BE2C (cell line): ENCODE results near the gene CFAP100.

Experiments
- DNase-seq: peaks from one replicate; pipeline ENCODE4 v3.0.0-alpha.2; 2020
- H3K27me3 ChIP-seq: fragments of 250-450 bp; sonication (Bioruptor Pico); 2 replicates; pipeline ENCODE4 v1.5.1; 2020; ENCODE audit warnings: mild to moderate bottlenecking
- H3K36me3 ChIP-seq: fragments of 250-450 bp; sonication (Bioruptor Pico); 2 replicates; pipeline ENCODE4 v1.5.1; 2020; ENCODE audit warnings: mild to moderate bottlenecking
- H3K4me1 ChIP-seq: fragments of 250-450 bp; sonication (Bioruptor Pico); 2 replicates; pipeline ENCODE4 v1.5.1; 2020
- H3K4me3 ChIP-seq: 2 replicates; pipeline ENCODE4 v1.5.1; 2011; ENCODE audit warnings: low read depth, low read length
- H3K9me3 ChIP-seq: fragments of 250-450 bp; sonication (Bioruptor Pico); 2 replicates; pipeline ENCODE4 v1.5.1; 2020
- TF ChIP-seq, protein P1 (sequence below): IDR thresholded peaks from 2 replicates; pipeline ENCODE4 v1.5.1; 2012; ENCODE audit warnings: mild to moderate bottlenecking, low read depth, low read length

CFAP100 gene

DNA sequence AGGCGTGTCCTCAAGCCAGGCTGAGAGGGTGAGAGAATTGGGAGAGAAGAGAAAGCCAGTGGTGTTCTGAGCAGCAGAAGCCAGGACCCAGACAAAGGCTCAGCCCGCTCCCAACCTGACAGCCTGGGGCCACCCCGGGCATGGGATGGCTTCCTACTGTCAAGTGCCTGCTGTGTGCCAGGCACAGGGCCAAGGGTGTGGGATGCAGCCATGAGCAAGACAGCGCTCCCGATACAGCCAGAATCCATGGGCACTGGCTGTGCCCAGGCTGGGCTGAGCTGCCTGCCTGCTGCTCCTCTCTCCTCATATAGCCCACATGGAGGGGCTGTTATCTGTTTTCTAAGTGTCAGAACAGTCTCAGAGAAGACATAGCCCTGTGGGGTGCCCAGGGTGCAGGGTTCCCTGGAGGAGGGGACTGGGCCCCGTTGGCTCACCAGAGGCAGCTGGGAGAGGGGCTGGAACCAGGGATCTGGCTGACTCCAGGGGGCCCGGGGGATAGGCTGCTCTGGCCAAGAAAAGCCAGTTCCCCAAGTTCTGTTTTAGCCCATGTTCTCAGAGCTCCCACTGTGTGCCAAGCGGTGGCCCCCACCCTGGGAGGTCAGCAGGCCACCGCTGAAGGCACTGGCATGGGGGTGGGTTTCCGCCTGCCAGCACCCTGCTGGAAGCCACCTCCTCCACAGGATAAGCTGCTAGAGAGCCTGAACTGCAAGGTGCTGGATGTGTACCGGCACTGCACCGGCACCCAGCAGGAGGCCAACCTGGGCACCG is 39.0 kb downstream of the CFAP100 start:
- H3K27me3 ChIP-seq: no peaks in the 10 kb centered on the region
- no peaks in the 10 kb centered on the region for H3K36me3 ChIP-seq
- TF ChIP-seq, protein P1, sequence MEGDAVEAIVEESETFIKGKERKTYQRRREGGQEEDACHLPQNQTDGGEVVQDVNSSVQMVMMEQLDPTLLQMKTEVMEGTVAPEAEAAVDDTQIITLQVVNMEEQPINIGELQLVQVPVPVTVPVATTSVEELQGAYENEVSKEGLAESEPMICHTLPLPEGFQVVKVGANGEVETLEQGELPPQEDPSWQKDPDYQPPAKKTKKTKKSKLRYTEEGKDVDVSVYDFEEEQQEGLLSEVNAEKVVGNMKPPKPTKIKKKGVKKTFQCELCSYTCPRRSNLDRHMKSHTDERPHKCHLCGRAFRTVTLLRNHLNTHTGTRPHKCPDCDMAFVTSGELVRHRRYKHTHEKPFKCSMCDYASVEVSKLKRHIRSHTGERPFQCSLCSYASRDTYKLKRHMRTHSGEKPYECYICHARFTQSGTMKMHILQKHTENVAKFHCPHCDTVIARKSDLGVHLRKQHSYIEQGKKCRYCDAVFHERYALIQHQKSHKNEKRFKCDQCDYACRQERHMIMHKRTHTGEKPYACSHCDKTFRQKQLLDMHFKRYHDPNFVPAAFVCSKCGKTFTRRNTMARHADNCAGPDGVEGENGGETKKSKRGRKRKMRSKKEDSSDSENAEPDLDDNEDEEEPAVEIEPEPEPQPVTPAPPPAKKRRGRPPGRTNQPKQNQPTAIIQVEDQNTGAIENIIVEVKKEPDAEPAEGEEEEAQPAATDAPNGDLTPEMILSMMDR: no peak
- H3K4me1 ChIP-seq: no peaks in the 10 kb centered on the region
- H3K9me3 ChIP-seq: no peaks in the 10 kb centered on the region
- no peak overlapping the region for H3K4me3 ChIP-seq
- DNase-seq: no peak

DNA sequence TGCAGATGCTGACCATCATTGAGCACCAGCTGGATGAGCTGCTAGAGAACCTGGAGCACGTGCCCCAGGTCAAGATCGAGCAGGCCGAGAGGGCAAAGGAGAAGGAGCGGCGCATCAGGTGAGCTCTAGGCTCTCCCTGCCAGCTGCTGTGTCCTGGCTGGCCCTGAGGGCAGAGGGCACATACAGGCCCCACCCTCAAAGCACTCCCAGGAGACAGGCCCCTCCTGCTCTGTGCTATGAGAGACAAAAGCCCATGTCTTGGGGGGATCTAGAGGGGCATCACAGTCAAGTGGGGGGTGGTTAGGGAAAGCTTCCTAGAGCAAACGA is 39.5 kb downstream of the CFAP100 start:
- TF ChIP-seq, protein P1: no peak
- H3K4me1 ChIP-seq: no peaks in the 10 kb centered on the region
- no peaks in the 10 kb centered on the region for H3K27me3 ChIP-seq

DNA sequence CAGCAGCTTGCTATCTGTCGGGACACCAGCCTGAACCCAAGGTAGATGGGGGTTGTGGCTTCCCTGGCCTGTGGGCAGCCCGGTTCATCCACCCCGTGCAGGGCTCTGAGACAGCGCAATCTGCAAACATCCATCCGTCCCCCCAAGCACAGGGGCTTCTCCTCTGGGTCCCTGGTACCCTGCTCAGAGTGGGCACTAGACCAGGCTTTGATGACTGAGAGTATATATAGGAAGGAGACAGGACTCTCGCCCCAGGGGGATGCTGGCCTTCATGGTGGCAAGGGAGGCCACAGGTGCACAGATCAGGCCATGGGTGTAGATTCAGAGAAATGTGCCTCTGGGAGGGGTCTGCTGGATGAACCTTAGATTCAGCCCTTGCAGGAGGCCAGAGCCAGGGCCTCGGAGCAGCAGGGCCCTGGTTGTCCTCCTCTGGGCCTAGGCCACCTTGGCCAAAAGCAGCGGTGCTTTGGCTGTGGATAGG is 40.3 kb downstream of the CFAP100 start:
- no peaks in the 10 kb centered on the region for H3K4me1 ChIP-seq
- H3K36me3 ChIP-seq: no peaks in the 10 kb centered on the region
- no peaks in the 10 kb centered on the region for H3K27me3 ChIP-seq
- H3K9me3 ChIP-seq: no peaks in the 10 kb centered on the region
- TF ChIP-seq, protein P1: no peak
- no peak for DNase-seq
- no peak overlapping the region for H3K4me3 ChIP-seq

More for the DNA sequence above, 39.5 kb downstream of the CFAP100 start:
- no peaks in the 10 kb centered on the region for H3K9me3 ChIP-seq
- no peaks in the 10 kb centered on the region for H3K36me3 ChIP-seq
- no peak overlapping the region for H3K4me3 ChIP-seq
- DNase-seq: no peak

DNA sequence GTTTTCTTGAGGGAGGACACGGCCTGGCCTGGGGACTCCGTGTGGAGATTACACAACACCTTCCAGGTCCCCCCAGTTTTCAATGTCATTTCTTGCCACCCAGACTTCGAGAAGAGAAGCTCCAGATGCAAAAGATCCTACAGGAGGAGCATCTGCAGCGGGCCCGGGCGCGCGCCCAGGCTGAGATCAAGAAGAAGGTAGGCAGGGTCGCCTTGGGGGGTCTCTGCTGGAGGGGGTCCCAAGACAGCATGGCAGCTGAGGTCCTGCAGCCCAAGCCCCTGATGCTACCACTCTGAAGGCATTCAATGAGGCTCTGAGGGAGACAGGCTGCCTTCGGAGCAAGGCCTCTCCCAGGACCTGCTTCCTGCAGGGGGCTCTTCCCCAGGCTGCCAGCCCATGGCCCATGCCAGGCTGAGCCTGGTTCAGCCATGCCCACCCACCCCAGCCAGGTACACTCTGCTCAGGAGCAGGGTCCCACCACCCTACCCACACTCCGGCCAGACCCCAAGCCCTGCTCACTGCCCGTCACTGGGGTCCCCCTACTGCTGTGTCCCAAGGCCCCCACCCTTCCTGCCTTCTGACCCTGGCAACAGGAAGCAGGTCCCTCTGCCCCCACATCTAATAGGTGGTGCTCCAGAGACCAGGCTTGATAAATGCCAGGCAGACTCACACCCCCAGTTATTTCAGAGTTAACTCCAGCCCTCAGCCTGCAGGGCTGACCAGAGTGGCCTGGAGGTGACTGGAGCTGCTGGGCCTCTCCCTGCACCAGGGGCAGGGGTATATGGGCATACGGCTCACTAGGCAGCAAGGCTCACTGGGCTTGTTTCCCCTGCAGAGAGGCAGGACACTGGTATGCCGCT is 41.0 kb downstream of the CFAP100 start:
- TF ChIP-seq, protein P1: no peak
- Histone ChIP-seq H3K4me3 (no peak overlapping the region), H3K4me1 (no peaks in the 10 kb centered on the region), H3K27me3 (no peaks in the 10 kb centered on the region), H3K36me3 (no peaks in the 10 kb centered on the region), H3K9me3 (no peaks in the 10 kb centered on the region)
- no peak for DNase-seq

DNA sequence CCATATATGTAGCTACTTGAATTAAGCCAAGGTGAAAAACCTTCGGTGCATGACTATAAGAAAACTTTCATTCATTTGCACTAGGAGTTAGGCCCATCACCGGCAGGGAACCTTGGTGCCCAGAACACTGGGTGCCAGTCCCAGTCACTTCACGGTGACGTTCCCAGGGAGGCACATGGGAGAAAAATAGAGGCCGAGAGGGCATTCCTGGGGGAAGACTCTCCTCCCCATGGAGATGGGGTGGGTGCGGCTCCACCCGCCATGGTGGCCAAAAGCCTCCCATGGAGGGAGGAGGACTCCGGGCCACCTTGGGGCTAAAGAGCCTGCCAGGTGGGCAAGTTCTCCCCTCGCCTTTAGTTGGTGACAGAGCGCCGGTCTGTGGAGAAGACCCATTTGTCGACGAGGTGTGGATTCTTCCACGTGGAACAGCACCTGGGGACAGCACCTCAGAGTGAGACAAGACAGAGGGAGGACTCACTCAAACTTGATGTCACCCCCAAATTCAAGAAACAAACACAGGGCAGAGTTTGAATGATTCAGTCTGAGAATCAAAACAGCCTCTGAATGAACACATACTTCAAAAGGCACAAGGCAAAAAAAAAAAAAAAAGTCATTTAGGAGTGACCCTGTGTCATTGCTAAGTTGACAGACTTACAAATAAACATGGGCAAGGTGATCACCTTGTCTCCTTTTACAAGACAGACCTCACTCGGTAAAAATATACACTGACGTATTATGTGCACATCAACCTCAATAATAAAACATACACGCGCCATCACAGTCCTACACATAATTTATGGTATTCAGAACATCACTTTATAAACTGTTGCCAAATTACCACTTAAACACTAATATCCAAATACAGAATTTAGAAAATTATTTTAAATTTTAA is 42.4 kb downstream of the CFAP100 start:
- Histone ChIP-seq H3K4me3 (no peak overlapping the region), H3K4me1 (no peaks in the 10 kb centered on the region), H3K36me3 (no peaks in the 10 kb centered on the region), H3K27me3 (no peaks in the 10 kb centered on the region), H3K9me3 (no peaks in the 10 kb centered on the region)
- TF ChIP-seq, protein P1: no peak
- no peak for DNase-seq
